Measurements from ENCODE around the gene PDCD2.
A peak's percentile ranks its signal among the peaks of the same experiment; 100 is the strongest.
"Not testable (repeated sequence)": the region's sequence is repeated elsewhere in the genome, so short reads cannot be mapped to it uniquely, and the experiment has no call there.

The PDCD2 gene, protein sequence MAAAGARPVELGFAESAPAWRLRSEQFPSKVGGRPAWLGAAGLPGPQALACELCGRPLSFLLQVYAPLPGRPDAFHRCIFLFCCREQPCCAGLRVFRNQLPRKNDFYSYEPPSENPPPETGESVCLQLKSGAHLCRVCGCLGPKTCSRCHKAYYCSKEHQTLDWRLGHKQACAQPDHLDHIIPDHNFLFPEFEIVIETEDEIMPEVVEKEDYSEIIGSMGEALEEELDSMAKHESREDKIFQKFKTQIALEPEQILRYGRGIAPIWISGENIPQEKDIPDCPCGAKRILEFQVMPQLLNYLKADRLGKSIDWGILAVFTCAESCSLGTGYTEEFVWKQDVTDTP

GRCh38 chr6:170584181-170584953 lies at the start of gene PDCD2:
Gene PDCD2, minus strand, starts transcription at chr6:170584637. Its CDS starts 56 bp downstream, at chr6:170584581.
- peak; percentile 96 for DNase-seq (ENCODE audit: low read depth)

GRCh38 chr6:170616020-170616554 lies 31.6 kb upstream of the PDCD2 start:
- DNase-seq (ENCODE audit: low read depth) = not testable (repeated sequence)

GRCh38 chr6:170612256-170612804 lies 27.9 kb upstream of the PDCD2 start:
- DNase-seq (ENCODE audit: low read depth) = not testable (repeated sequence)

GRCh38 chr6:170609225-170609624 lies 24.8 kb upstream of the PDCD2 start:
- not testable (repeated sequence) for DNase-seq (ENCODE audit: low read depth)

- no peak for DNase-seq (ENCODE audit: low read depth)
Measured at GRCh38 chr6:170605574-170606259, 21.3 kb upstream of the PDCD2 start.

GRCh38 chr6:170597278-170597677 lies 12.8 kb upstream of the PDCD2 start:
- DNase-seq (ENCODE audit: low read depth) = no peak

DNA sequence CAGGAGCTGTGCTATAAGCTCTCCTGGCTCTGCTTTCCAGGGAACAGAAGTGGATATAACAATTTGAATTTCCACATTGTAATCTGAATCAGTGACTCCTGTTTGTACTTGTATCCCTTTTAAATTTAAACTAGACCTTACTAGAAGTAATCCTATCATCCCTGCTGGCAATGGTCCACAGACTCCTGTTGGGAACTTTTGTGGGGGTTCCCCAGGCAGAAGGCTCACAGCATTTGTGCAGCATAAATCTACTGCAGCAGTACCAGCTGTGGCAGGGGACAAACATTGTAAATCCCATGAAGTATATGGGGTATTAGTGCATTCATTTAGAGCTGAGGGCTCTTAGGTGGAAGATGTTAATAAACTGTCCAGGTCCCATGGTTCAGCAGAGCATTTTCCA lies 12.0 kb upstream of the PDCD2 start:
- no peak for DNase-seq (ENCODE audit: low read depth)

DNA sequence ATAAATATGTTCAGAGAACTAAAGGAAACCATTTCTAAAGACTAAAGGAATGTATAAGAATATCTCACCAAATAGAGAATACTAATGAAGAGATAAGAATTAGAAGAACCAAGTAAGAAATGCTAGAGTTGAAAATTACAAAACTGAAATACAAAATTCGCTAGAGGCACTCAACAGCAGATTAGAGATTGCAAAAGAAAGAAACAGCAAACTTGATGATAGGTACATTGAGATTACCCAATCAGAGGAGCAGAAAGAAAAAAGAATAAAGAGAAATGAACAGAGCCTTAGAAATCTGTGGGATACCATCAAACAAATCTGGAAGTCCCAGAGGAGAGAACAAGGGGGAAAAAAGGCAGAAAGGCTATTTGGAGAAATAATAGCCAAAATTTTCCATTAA lies 6.3 kb upstream of the PDCD2 start:
- DNase-seq (ENCODE audit: low read depth) = no peak

GRCh38 chr6:170584954-170585498 lies 589 bp upstream of the PDCD2 start:
- no peak for DNase-seq (ENCODE audit: low read depth)

DNA sequence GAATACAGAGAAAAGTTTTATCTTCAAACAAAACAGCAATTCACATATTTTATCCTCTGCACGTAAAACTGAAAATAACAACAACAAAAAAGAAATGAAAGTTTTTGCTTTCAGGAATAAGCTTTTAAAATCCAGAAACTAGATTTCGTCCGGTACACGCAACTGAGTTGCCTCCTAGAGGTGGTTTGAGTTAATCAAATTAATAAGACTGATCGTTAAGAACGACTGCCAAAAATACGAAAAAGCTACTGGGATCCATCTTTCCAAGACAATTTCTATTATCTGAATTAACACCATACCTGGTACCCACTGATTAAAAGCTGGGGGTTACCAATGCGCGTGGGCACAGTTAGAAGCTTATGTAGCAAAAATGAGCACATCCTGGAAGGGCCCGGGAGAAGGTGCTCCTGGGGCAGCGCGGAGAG lies 669 bp downstream of the PDCD2 start:
- DNase-seq (ENCODE audit: low read depth) = peak; percentile 29

DNA sequence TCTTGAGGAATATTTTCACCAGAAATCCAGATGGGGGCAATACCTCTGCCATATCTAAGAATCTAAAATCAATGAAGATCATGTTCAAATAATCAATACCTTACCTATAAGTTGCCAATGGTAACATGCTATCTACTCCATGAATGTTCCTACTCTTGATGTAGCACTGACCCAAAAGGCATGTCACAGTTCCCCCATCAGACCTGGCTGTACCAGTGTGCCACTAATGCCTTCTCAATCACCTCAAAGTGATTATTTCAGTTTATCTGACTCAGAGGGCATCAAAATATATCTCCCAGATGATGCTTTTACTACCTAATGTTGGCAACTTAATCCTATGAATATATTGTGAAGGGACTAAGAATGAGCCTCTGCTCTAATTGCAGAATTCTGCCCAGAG lies 5.5 kb downstream of the PDCD2 start:
- DNase-seq (ENCODE audit: low read depth) = no peak

GRCh38 chr6:170575250-170575649 lies 9.2 kb downstream of the PDCD2 start:
- DNase-seq (ENCODE audit: low read depth) = peak; percentile 34

DNA sequence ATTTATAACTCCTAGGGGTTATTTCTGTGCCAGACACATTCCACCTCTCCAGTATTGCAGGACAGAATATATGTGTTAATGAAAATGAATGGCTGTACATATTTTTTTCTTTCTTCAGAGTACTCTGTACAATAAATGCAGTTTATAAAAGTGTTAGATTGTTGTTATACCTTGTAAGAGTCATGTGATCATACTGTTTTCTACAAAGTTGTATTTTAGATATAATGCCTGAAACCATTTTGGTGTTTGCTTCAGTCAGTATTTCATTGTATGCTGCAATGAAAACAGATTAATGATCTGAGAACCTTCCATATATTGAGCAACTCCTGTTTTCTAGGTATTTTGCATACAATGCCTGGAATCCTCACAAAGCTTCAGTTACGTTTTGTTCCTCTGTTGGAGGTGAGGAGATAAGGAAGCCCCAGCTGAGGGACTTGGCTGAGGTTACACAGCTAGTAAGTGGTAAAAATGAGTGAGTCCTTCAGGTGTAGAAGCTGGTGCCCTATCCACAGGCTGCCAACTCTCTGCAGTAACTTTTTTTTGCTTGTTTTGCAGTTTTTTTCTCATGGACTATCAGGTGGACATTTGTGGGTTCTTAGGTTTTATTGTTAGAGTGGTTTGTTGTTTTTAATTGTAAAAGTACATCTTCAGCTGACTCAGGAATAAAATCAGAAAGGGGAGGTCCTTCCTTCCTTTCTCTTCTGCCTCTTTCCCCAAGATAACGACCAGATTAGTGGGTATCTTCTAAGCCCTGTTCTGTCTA lies 11.6 kb downstream of the PDCD2 start:
- DNase-seq (ENCODE audit: low read depth) = no peak

DNA sequence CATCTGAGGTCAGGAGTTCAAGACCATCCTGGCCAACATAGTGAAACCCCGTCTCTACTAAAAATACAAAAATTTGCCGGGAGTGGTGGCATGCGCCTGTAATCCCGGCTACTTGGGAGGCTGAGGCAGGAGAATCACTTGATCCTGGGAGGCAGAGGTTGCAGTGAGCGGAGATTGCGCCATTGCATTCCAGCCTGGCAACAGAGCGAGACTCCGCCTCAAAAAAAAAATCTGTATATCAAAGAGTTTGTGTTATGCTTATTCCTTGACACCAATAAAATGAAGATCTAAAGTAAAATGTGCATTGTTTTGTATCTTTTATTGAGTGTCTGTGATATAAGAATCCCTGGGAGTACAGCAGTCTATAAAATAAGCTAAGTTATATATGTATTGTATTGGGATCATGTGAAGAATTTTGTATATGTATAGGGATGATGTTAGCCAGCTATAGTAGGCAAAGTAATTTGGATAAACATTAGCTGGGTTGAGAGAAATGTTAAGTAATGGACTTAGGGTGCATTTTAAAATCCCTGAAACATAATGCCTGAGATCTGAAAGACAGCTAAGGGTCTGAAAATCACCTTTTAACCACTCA lies 19.4 kb downstream of the PDCD2 start:
- DNase-seq (ENCODE audit: low read depth) = no peak

DNA sequence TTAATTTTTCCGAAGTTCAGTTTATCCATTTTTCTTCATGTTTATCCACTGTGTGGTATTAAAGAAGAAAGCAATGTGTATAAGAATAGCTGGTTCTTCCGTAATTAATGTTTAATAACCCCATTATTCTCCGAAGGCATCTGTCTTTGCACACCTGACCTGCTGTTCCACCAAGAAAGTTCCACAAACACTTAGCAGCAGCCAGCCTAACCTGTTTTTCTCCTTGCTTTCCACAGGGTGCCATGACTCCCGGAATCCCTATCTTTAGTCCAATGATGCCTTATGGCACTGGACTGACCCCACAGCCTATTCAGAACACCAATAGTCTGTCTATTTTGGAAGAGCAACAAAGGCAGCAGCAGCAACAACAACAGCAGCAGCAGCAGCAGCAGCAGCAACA lies 22.9 kb downstream of the PDCD2 start:
- no peak for DNase-seq (ENCODE audit: low read depth)

- DNase-seq (ENCODE audit: low read depth) = no peak
Measured at GRCh38 chr6:170555305-170555704, 29.1 kb downstream of the PDCD2 start.

- DNase-seq (ENCODE audit: low read depth) = no peak
Measured at GRCh38 chr6:170554796-170555137, 29.7 kb downstream of the PDCD2 start.

DNA sequence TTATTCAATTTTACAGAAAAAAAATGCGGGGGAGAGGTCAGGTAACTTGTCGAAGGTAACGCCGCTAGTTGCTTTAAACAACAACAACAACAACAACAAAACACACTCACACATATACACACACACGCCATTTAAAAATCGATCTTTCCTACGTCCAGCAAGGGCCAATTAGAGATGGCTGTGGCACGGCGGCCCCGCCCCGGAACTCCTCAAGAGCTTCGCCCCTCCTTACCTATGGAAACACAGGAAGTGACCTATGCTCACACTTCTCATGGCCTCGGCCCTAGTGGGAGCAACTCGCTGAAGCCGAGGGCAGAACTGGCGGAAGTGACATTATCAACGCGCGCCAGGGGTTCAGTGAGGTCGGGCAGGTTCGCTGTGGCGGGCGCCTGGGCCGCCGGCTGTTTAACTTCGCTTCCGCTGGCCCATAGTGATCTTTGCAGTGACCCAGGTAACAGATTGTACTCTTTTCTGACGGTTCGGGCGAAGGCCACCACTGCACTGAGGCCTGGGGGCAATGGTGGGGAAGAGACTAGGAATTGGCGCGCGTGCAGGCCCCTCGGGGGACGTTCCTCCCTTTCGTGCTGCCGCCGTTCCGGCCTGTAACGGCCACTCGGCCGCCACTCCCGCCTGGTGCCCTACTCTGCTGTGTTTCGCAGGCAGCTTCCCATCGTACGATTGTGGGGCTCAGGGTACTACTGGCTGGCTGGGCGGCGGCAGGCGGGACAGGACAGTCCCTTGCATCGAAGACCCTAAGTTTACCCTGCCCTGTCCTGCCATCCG lies 30.2 kb downstream of the PDCD2 start, which contains the start of gene TBP:
Gene TBP (plus strand): TSS at position 357 of the 783 bp plus-strand sequence. CDS start 2,661 bp downstream, outside the sequence.
- DNase-seq (ENCODE audit: low read depth) = peak; percentile 99

GRCh38 chr6:170553534-170554012 lies 30.9 kb downstream of the PDCD2 start:
- peak; percentile 44 for DNase-seq (ENCODE audit: low read depth)
